H1 (cell line): ENCODE measurements around the gene JAG1. TPM values are rescaled to one million over a fixed set of nuclear protein-coding genes. Genes with fewer than 3 reads are reported as not detected.

Source experiments
- CHD7 ChIP-seq: fragments of 300-600 bp; sonication (generic); IDR thresholded peaks from 2 replicates; pipeline ENCODE4 v1.7.1; 2012; ENCODE audit warnings: low read length, moderate library complexity, mild to moderate bottlenecking, inconsistent platforms; ENCODE audit not compliant: insufficient replicate concordance
- KDM1A ChIP-seq: fragments of 200-600, 300-600 bp; sonication (generic); IDR thresholded peaks from 2 replicates; pipeline ENCODE4 v1.7.1; 2016; ENCODE audit warnings: mild to moderate bottlenecking, low read length, borderline replicate concordance
- polyA plus RNA-seq, 7 experiments: library from polyadenylated mRNA; depleted of rRNA in 3 of 7; stranded (reverse) in 5 of 7; unstranded in 2 of 7; fragments of >200 nt in 5 of 7; fragments of 200-250 nt in 2 of 7; gene quantifications; 1 replicate in 5 of 7; 2 replicates in 1 of 7; 4 replicates in 1 of 7; pipeline versions ENCODE4 v1.2.1 to v1.2.3, GENCODE V29; 2011 to 2013; ENCODE audit warnings: missing spikeins in 2 of 7, mixed read lengths in 2 of 7
- total RNA-seq: library from RNA; stranded (reverse); fragmentation: NEBNext Ultra II Directional; extraction: Animal tissue kit (Norgen Biotek cat#: 25700); gene quantifications from 2 replicates; pipeline ENCODE4 v1.2.1, GENCODE V29; 2021

The JAG1 gene
- total and polyA plus RNA-seq, 2 of the 8 experiments (the other 6 are each of a cell fraction or from before 2014, with no cell fraction given), result 13.5 to 27.3 TPM

- TF ChIP-seq CHD7, result no peak
- TF ChIP-seq KDM1A, result no peak
- TF ChIP-seq, all 59 proteins: peak for 0
Observed at GRCh38 chr20:10594296-10594868, 79.4 kb downstream of the JAG1 start (continued).
